RWPE1 (cell line): ENCODE measurements around the gene THSD4.

Source experiments
- CTCF ChIA-PET: fragments of 350-600 bp; sonication (Branson Sonifier 250); formaldehyde crosslinking; extraction: SDS; loops from one replicate; lab custom pipeline; 2021; lab: Yijun Ruan, JAX
- POLR2A ChIA-PET: fragments of 400-600 bp; formaldehyde crosslinking; extraction: SDS; loops from one replicate; lab custom pipeline; 2020; ENCODE audit warnings: antibody characterized with exemption; ENCODE audit not compliant: low non-redundant PET; lab: Yijun Ruan, JAX
- DNase-seq: peaks from one replicate; pipeline ENCODE4 v3.0.0; 2012; ENCODE audit warnings: low spot score
- H3K27ac ChIP-seq: fragments of 450-650 bp; 2 replicates; pipeline ENCODE4 v1.5.1; 2017
- CTCF ChIP-seq: fragments of 450-650 bp; conservative IDR thresholded peaks from 2 replicates; pipeline ENCODE4 v1.5.1; 2017; ENCODE audit warnings: low read depth, mild to moderate bottlenecking

THSD4 gene

GRCh38 chr15:71682001-71682400 is 566.7 kb downstream of the THSD4 start:
- CTCF ChIA-PET: interaction anchor here (0.5 to 0.6 kb wide), 3 partner anchors 93 to 862 kb away, joined by 6 read pairs; no protein-coding TSS in a partner anchor
- no peak for DNase-seq
- POLR2A ChIA-PET: no interaction called here
- no peak for TF ChIP-seq CTCF
- H3K27ac ChIP-seq: no peak overlapping the region

- ChIA-PET CTCF (interaction anchor here (0.6 to 1.0 kb wide), 2 partner anchors 191 to 708 kb away, joined by 3 read pairs; no protein-coding TSS in a partner anchor), POLR2A (no interaction called here)
- no peak overlapping the region for H3K27ac ChIP-seq
- DNase-seq: no peak
- TF ChIP-seq CTCF: no peak
Measured at GRCh38 chr15:71683411-71684274, 568.4 kb downstream of the THSD4 start.

- ChIA-PET POLR2A (no interaction called here), CTCF (interaction anchor here (0.5 kb wide), 1 partner anchor 31 kb away, joined by 3 read pairs; no protein-coding TSS in a partner anchor)
- no peak for DNase-seq
- H3K27ac ChIP-seq: no peak overlapping the region
- TF ChIP-seq CTCF: no peak
Measured at GRCh38 chr15:71685420-71685993, 570.2 kb downstream of the THSD4 start.

GRCh38 chr15:71686221-71687050 is 571.2 kb downstream of the THSD4 start:
- no peak for TF ChIP-seq CTCF
- CTCF ChIA-PET: no interaction called here
- no peak for DNase-seq
- POLR2A ChIA-PET: no interaction called here
- H3K27ac ChIP-seq: no peak overlapping the region

- CTCF ChIA-PET: no interaction called here
- DNase-seq: no peak
- no peak for TF ChIP-seq CTCF
- POLR2A ChIA-PET: no interaction called here
- no peak overlapping the region for H3K27ac ChIP-seq
Measured at GRCh38 chr15:71687902-71688508, 572.7 kb downstream of the THSD4 start.
